HG02938 (cell line): ENCODE data around the gene HLCS.

ENCODE experiments used
- ATAC-seq: cut with Tn5 transposase; IDR thresholded peaks from one replicate; pipeline ENCODE4 v1.9.1; 2021; ENCODE audit warnings: mild to moderate bottlenecking, moderate library complexity; ENCODE audit not compliant: unreplicated experiment

The HLCS gene

DNA sequence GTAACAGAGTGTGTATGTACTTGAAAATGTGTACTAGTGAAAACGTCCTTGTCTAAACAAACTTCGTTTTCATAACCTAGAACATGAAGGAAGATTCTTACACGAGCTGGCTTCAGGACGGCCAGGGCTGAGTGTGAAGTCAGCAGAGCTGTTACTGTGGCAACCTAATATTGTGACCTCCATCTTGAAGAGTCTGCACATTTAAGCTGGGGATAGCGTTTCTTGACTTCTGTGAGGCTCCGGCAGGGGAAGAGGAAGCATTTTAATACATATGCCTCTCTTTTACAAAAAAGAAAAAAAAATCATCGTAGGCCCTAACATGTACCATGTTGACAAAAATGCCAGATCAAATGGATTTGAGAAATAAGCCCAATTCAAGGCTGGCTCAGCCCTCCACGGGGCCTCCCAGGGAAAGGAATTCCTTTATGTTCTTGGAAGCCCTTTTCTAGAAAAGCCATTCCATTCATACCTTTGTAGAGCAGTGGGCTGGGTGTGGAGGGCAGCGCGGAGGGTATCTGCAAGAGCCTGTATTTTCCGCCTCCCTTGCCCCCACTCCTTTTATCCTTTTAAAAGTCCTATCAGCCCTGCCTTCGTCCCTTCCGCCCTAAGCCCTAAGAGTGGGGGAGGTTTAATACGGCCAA is 216.4 kb downstream of the HLCS start:
- no peak for ATAC-seq

DNA sequence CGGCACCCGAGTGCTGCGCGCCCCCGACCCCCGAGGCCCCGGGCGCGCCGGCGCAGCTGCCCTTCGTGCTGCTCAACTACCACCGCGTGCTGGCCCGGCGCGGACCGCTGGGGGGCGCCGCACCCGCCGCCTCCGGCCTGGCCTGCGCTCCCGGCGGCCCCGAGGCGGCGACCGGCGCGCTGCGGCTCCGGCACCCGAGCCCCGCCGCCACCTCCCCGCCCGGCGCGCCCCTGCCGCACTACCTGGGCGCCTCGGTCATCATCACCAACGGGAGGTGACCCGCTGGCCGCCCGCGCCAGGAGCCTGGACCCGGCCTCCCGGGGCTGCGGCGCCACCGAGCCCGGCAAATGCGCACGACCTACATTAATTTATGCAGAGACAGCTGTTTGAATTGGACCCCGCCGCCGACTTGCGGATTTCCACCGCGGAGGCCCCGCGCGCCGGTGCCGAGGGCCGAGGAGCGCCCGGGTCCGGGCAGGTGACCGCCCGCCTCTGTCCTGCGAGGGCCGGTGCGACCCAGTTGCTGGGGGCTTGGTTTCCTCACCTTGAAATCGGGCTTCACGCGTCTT is 218.6 kb downstream of the HLCS start:
- no peak for ATAC-seq

DNA sequence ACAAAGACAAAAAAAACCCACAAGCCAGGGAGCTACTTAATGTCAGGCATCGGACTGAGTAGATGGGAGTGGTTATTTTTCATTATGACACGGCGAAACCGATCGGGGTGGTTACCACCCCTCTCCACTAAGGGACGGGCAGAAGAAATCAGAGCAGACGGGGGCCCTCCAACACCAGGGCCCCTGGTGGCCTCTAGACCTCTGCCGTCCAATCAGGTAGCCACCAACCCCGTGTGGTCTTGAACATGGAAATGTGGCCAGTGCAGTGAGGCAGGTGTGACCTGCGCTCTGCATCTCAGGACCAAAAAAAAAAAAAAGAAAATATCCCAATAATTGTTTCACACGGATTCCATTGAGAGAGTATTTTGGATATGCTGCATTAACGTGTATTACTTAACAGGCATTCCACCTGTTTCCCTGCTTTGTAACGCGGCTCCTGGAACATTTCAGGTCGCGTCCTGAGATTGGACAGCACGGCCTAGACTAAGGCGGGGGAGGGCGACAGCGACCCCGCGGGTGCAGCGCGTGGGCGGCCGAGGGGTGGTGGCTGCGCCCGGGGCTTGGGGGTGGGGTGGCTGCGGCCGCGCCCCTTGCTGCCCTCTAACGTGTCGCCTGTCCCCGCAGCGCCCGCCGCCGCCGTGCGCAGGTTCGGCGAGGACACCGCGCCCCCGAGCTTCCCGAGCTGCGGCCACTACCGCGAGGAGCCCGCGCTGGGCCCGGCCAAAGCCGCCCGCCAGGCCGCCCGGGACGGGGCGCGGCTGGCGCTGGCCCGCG is 219.2 kb downstream of the HLCS start:
- no peak for ATAC-seq

GRCh38 chr21:36745459-36745858 is 221.0 kb downstream of the HLCS start:
- no peak for ATAC-seq

DNA sequence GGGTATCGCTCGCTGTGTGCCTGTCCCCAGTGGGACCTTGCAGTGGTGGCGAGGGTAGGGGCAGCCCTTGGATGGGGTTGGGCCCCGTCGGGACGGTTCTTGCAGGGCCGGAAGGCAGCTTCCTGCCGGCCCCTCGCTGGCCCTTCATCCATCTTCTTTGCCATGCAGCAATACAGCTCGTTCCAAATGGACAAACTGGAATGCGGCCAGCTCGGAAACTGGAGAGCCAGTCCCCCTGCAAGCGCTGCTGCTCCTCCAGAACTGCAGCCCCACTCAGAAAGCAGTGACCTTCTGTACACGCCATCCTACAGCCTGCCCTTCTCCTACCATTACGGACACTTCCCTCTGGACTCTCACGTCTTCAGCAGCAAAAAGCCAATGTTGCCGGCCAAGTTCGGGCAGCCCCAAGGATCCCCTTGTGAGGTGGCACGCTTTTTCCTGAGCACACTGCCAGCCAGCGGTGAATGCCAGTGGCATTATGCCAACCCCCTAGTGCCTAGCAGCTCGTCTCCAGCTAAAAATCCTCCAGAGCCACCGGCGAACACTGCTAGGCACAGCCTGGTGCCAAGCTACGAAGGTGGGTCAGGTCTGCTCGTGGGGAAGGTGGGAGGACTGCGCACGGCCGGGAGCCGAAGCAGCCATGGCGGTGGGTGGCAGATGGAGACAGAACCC is 221.8 kb downstream of the HLCS start:
- no peak for ATAC-seq

DNA sequence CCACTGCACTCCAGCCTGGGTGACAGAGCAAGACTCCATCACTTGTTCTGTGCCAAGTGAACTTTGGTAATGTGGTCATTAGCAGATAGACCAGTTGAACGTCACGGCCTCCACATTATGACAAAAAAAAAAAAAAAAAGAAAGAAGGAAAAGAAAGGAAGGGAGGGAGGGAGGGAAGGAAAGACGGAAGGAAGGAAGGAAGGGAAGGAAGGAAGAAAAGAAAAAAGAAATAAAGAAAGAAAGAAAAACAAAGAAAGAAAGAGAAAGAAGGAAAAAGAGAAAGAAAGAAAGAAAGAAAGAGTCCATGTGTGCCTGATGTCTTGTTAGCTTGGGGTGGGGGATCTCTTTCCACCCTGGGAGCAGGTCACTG is 222.3 kb downstream of the HLCS start:
- no peak for ATAC-seq

DNA sequence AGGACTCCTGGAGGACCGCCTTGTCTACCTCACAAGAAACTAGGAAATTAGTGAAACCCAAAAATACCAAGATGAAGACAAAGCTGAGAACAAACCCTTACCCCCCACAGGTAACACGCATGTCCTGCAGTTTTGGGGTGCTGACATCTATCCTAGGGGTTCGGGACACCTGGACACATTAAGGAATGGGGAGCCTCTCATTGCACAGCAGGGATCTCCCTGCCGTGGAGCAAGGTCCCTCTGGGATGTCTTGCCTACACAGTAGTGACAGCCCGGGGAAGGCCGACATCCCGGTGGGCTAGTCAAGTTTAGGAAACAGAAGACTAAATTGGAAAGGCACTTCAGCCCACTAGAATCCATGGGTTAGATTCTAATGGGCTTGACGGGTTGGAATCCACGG is 223.0 kb downstream of the HLCS start:
- no peak for ATAC-seq

GRCh38 chr21:36743008-36743407 is 223.5 kb downstream of the HLCS start:
- ATAC-seq: no peak

DNA sequence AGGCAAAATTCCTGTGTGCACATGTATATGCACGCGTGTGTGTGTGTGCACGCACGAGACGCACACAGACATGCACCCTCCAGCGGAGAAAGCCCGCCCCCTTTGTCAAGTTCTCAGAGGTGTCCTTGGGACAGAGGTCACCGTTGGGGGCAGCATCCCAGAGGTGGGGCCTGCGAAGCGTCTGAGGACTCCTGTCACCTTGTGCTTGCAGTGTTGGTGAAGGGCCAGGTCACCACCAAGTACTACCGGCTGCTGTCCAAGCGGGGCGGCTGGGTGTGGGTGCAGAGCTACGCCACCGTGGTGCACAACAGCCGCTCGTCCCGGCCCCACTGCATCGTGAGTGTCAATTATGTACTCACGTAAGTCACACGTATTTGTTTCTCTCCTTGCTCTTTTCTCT is 225.0 kb downstream of the HLCS start:
- no peak for ATAC-seq

GRCh38 chr21:36738489-36739126 is 227.9 kb downstream of the HLCS start:
- no peak for ATAC-seq

- no peak for ATAC-seq
These were observed 230.6 kb downstream of the HLCS start for GRCh38 chr21:36735724-36736320.

DNA sequence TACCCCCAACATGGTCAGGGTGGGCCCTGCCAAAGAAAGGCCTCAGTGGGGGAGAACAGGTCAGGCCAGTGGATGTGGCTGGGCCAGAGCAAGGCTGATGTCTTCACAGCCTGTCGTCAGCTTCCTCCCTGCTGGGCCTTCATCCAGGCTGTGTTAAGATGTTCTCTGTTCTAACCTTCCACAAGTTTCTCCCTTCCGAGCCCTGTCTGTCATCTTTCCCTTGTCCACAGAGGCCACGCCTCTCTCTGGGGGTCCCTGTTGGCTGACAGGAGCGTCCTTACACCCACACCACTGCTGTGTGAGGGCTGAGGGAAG is 231.3 kb downstream of the HLCS start:
- ATAC-seq: no peak

DNA sequence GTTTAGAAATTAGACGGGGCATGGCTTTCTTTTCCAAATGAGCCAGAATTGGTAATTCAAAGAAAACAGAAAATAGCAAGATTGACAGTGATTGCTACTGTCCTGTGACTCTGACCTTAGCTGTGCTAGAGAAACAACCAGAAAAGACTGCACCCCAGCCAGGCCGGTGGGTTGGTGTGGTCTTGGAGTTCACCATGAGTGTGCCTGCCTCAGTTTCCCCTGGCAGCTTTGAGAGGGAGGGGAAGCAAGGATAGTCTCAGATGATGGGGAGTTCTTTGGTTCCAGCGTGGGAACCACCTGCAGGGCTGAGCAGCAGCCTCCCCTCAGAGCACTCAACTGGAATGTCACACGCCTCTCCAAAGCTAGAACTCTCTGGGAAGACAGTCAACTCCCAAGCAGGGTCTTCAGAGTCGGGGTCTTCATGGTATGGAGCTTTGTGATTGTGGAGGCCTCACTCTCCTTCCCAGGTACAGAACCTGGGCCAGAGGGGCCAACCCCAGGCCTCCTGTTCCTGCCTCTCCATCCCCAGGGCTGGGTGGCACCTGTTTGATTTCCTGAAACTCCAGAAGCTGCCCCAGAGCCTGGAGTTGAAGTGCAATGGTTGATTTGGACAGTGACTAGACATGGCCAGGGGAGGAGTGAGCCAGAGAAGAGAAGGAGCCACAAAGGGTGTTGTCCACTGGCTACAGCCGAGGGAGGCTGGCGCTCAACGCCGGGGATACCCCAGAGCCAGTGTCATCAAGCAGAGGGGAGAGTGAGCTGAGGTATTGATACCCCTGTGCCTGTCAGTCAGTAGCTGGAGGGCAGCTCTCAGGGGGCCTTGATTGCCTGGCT is 231.9 kb downstream of the HLCS start:
- no peak for ATAC-seq

DNA sequence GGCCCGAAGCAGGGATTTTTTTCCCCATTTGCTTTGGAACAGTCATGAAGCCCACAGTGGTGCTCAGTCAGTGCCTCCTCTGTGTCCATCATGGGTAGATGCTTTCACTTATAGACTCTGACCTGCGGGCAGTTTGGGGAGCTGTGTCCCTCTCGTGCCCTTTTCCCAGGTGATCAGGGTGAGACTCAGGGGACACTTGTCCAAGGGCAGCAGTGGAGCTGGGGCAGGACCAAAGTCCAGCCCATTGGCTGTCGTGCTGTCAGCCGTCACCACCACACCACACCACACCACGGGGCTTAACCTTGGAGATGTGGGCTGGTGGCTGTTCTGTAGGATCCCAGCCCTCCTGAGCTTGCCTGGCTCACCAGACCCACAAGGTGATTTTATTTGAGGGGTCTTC is 232.6 kb downstream of the HLCS start:
- no peak for ATAC-seq

- ATAC-seq: no peak
These were observed 233.7 kb downstream of the HLCS start for GRCh38 chr21:36732761-36733160.

DNA sequence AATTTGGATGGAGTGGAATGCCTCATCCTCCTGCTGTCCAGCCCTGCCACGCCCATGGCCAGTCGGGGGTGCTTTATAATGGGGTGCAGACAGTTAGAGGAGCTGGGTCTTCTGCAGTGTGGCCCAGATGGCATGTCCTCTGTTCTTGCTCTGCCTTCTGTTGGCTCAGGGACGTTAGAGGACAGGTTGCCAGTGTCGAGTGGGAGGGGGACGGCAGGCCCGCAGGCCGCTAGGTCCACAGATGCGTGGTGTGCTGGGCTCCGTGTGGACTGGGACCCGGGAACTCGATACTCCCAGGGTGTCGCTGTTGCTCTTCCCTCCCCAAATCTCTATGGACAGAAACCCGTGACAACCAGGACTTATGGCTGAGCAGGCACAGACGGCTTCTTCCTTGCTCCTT is 234.3 kb downstream of the HLCS start:
- ATAC-seq: no peak

DNA sequence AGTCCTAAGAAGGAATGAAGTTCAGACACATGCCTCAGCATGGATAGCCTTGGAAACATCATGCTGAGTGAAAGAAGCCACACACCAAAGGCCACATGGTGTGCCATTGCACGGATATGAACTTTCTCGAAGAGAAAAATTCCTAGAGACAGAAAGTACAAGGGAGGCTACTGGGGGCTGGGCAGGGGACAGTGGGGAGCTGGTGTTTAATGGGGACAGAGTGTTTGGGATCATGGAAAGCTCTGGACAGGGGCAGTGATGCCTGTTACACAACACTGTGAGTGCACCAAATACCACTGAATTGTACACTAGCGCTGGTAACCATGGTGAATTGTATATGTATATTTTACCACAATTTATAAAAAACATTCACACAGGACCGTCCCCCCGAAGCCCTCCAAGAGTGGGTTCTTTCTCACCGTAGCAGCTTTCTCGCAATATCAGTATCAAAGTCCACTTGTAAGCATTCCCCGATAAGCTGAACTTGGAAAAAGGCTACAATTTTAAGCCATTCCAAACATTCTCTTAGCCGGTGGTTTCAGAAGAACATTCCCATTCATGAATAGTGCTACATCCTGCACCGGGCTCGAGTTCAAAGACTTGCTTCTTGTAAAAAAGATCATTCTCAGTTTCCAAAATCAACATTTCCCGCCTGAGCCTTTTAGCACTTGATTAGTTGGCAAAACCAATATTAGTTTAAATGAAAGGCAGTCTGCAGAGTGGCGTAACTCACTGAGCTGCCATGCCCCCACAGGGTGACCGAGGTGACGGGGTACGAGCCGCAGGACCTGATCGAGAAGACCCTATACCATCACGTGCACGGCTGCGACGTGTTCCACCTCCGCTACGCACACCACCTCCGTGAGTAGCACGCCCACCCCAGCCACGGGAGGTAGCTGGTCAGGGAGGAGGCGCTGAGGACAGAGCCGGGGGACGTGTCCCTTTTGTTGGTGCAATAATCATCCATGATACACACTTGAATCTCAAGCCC is 235.9 kb downstream of the HLCS start:
- ATAC-seq: no peak

GRCh38 chr21:36729310-36729970 is 237.0 kb downstream of the HLCS start:
- ATAC-seq: no peak
